HEK293 (cell line): ENCODE measurements around the gene MSANTD2.

Experiments used
- CTCF ChIA-PET: fragments of 350-600 bp; formaldehyde crosslinking; extraction: SDS; loops from one replicate; lab custom pipeline; 2021; ENCODE audit warnings: antibody characterized with exemption; lab: Yijun Ruan, JAX
- POLR2A ChIA-PET: fragments of 300-600 bp; formaldehyde crosslinking; extraction: SDS; loops from one replicate; lab custom pipeline; 2020; ENCODE audit warnings: antibody characterized with exemption, inconsistent platforms; lab: Yijun Ruan, JAX
- H3K27ac ChIP-seq: fragments of 200-500 bp; sonication (Bioruptor generic); 2 replicates; pipeline ENCODE4 v1.5.1; 2014; ENCODE audit warnings: low read depth, low read length, control low read depth, inconsistent platforms; ENCODE audit errors: extremely low read depth
- H3K36me3 ChIP-seq, 2 experiments: fragments of 200-500 bp in 1 of 2; sonication (Bioruptor generic) in 1 of 2; 1 replicate in 1 of 2; 2 replicates in 1 of 2; pipeline ENCODE4 v1.5.1; 2014 to 2017; ENCODE audit warnings: inconsistent platforms in 2 of 2, low read length in 2 of 2; ENCODE audit not compliant: control insufficient read depth in 2 of 2, insufficient read depth in 1 of 2
- H3K4me1 ChIP-seq: fragments of 200-500 bp; sonication (Bioruptor generic); 2 replicates; pipeline ENCODE4 v1.5.1; 2014; ENCODE audit warnings: mild to moderate bottlenecking, low read length, inconsistent platforms; ENCODE audit not compliant: control insufficient read depth, insufficient read depth
- H3K4me3 ChIP-seq: 2 replicates; pipeline ENCODE4 v1.5.1; 2011; ENCODE audit warnings: low read depth, mild to moderate bottlenecking, control low read depth, low read length, moderate library complexity
- H3K9me3 ChIP-seq: fragments of 200-500 bp; sonication (Bioruptor generic); 2 replicates; pipeline ENCODE4 v1.5.1; 2014; ENCODE audit warnings: low read depth, low read length, inconsistent platforms; ENCODE audit not compliant: control insufficient read depth, insufficient read depth
- CTCF ChIP-seq: fragments of 450-650 bp; formaldehyde crosslinking; IDR thresholded peaks from 2 replicates; pipeline ENCODE4 v1.5.1; 2016; ENCODE audit warnings: missing biosample characterization, missing genetic modification characterization
- EGR2 ChIP-seq: fragments of 450-650 bp; formaldehyde crosslinking; IDR thresholded peaks from 2 replicates; pipeline ENCODE4 v1.5.1; 2016; ENCODE audit warnings: low read depth, missing biosample characterization, missing genetic modification characterization
- GLIS2 ChIP-seq: fragments of 450-650 bp; formaldehyde crosslinking; IDR thresholded peaks from 2 replicates; pipeline ENCODE4 v1.5.1; 2016; ENCODE audit warnings: missing biosample characterization, missing genetic modification characterization
- PATZ1 ChIP-seq: fragments of 450-650 bp; formaldehyde crosslinking; IDR thresholded peaks from 2 replicates; pipeline ENCODE4 v1.5.1; 2016; ENCODE audit warnings: missing biosample characterization, missing genetic modification characterization
- SALL2 ChIP-seq: fragments of 450-650 bp; formaldehyde crosslinking; IDR thresholded peaks from 2 replicates; pipeline ENCODE4 v1.5.0; 2017; ENCODE audit warnings: missing biosample characterization, mild to moderate bottlenecking, missing genetic modification characterization, borderline replicate concordance
- TRIM28 ChIP-seq: IDR thresholded peaks from 2 replicates; pipeline ENCODE4 v1.6.1; 2011; ENCODE audit warnings: low read length, control low read depth, borderline replicate concordance
- YY2 ChIP-seq: fragments of 450-650 bp; formaldehyde crosslinking; IDR thresholded peaks from 2 replicates; pipeline ENCODE4 v1.5.1; 2016; ENCODE audit warnings: missing biosample characterization, missing genetic modification characterization
- ZBTB1 ChIP-seq: fragments of 450-650 bp; formaldehyde crosslinking; IDR thresholded peaks from 2 replicates; pipeline ENCODE4 v1.5.1; 2016; ENCODE audit warnings: missing biosample characterization, missing genetic modification characterization
- ZBTB10 ChIP-seq: fragments of 450-650 bp; formaldehyde crosslinking; IDR thresholded peaks from 2 replicates; pipeline ENCODE4 v1.5.1; 2016; ENCODE audit warnings: missing biosample characterization, missing genetic modification characterization
- ZBTB8A ChIP-seq: fragments of 450-650 bp; formaldehyde crosslinking; IDR thresholded peaks from 2 replicates; pipeline ENCODE4 v1.5.1; 2016; ENCODE audit warnings: missing biosample characterization, missing genetic modification characterization
- ZNF114 ChIP-seq: fragments of 450-650 bp; formaldehyde crosslinking; IDR thresholded peaks from 2 replicates; pipeline ENCODE4 v1.5.0; 2017; ENCODE audit warnings: missing biosample characterization, missing genetic modification characterization
- ZNF211 ChIP-seq: fragments of 450-650 bp; formaldehyde crosslinking; IDR thresholded peaks from 2 replicates; pipeline ENCODE4 v1.5.1; 2016; ENCODE audit warnings: low read depth, missing biosample characterization, missing genetic modification characterization
- ZNF23 ChIP-seq: fragments of 450-650 bp; formaldehyde crosslinking; IDR thresholded peaks from 2 replicates; pipeline ENCODE4 v1.5.1; 2016; ENCODE audit warnings: missing biosample characterization, missing genetic modification characterization, borderline replicate concordance
- ZNF362 ChIP-seq: fragments of 450-650 bp; formaldehyde crosslinking; IDR thresholded peaks from 2 replicates; pipeline ENCODE4 v1.5.1; 2016; ENCODE audit warnings: missing biosample characterization, missing genetic modification characterization
- ZNF37A ChIP-seq: fragments of 450-650 bp; IDR thresholded peaks from 2 replicates; pipeline ENCODE4 v1.5.1; 2018; ENCODE audit warnings: missing biosample characterization, missing genetic modification characterization
- ZNF423 ChIP-seq: fragments of 450-650 bp; formaldehyde crosslinking; IDR thresholded peaks from 2 replicates; pipeline ENCODE4 v1.5.1; 2016; ENCODE audit warnings: missing biosample characterization, missing genetic modification characterization
- ZNF48 ChIP-seq: fragments of 450-650 bp; formaldehyde crosslinking; IDR thresholded peaks from 2 replicates; pipeline ENCODE4 v1.5.1; 2016; ENCODE audit warnings: missing biosample characterization, missing genetic modification characterization
- ZNF549 ChIP-seq: fragments of 450-650 bp; IDR thresholded peaks from 2 replicates; pipeline ENCODE4 v1.5.1; 2018; ENCODE audit warnings: missing biosample characterization, missing genetic modification characterization, mild to moderate bottlenecking, inconsistent platforms, moderate library complexity
- ZNF585B ChIP-seq: fragments of 450-650 bp; formaldehyde crosslinking; IDR thresholded peaks from 2 replicates; pipeline ENCODE4 v1.5.1; 2016; ENCODE audit warnings: missing biosample characterization, missing genetic modification characterization
- ZNF600 ChIP-seq: fragments of 450-650 bp; formaldehyde crosslinking; IDR thresholded peaks from 2 replicates; pipeline ENCODE4 v1.5.1; 2016; ENCODE audit warnings: missing biosample characterization, missing genetic modification characterization
- ZNF654 ChIP-seq: fragments of 450-650 bp; formaldehyde crosslinking; IDR thresholded peaks from 2 replicates; pipeline ENCODE4 v1.5.1; 2016; ENCODE audit warnings: low read depth, missing biosample characterization, missing genetic modification characterization
- ZNF692 ChIP-seq: fragments of 450-650 bp; formaldehyde crosslinking; IDR thresholded peaks from 2 replicates; pipeline ENCODE4 v1.5.1; 2016; ENCODE audit warnings: missing biosample characterization, missing genetic modification characterization
- ZNF747 ChIP-seq: fragments of 450-650 bp; formaldehyde crosslinking; IDR thresholded peaks from 2 replicates; pipeline ENCODE4 v1.5.1; 2016; ENCODE audit warnings: missing biosample characterization, missing genetic modification characterization
- ZNF785 ChIP-seq: fragments of 450-650 bp; formaldehyde crosslinking; IDR thresholded peaks from 2 replicates; pipeline ENCODE4 v1.5.1; 2016; ENCODE audit warnings: missing biosample characterization, missing genetic modification characterization
- ZXDB ChIP-seq: fragments of 450-650 bp; formaldehyde crosslinking; IDR thresholded peaks from 2 replicates; pipeline ENCODE4 v1.5.1; 2016; ENCODE audit warnings: missing biosample characterization, missing genetic modification characterization

Gene MSANTD2

GRCh38 chr11:124768914-124769313, 31.3 kb downstream of the MSANTD2 start (continued):
- no peak for TF ChIP-seq ZBTB1 (tag by site-specific recombination)
- TF ChIP-seq ZNF114 = no peak
- no peak for TF ChIP-seq ZNF549 (tag by site-specific recombination)
- no peak for TF ChIP-seq ZNF785
- no peak for TF ChIP-seq ZNF585B (tag by site-specific recombination)
- TF ChIP-seq TRIM28 = no peak
- no peak for TF ChIP-seq ZBTB8A
- TF ChIP-seq ZNF423 (tag by site-specific recombination) = no peak

- Histone ChIP-seq H3K4me1 (no peaks in the 10 kb centered on the region), H3K27ac (no peak overlapping the region), H3K36me3 (peaks cover 0 to 37% of the 10 kb centered on the region in 2 experiments; a peak in 1 of 3 replicates), H3K9me3 (no peaks in the 10 kb centered on the region), H3K4me3 (no peak overlapping the region)
- ChIA-PET CTCF (interaction anchor here (0.7 to 4.3 kb wide), 8 partner anchors 9 to 127 kb away, joined by 3 to 42 read pairs (median 5); no protein-coding TSS in a partner anchor), POLR2A (no interaction called here)
- TF ChIP-seq ZNF747 (no peak), SALL2 (no peak), GLIS2 (no peak), YY2 (no peak), EGR2 (tag by site-specific recombination) (no peak), ZNF37A (tag by site-specific recombination) (no peak), ZNF48 (tag by site-specific recombination) (no peak), ZNF600 (tag by site-specific recombination) (no peak), ZBTB10 (tag by site-specific recombination) (no peak)
These were observed 34.0 kb downstream of the MSANTD2 start for GRCh38 chr11:124766156-124766555.

GRCh38 chr11:124763156-124763947, 36.9 kb downstream of the MSANTD2 start:
- Histone ChIP-seq H3K36me3 (peaks cover 0 to 23% of the 10 kb centered on the region in 2 experiments; a peak in 1 of 3 replicates), H3K27ac (no peak overlapping the region; the same call in 1 of the 2 replicates), H3K4me3 (peak overlapping the region; percentile 57), H3K4me1 (no peaks in the 10 kb centered on the region), H3K9me3 (no peaks in the 10 kb centered on the region)
- ChIA-PET POLR2A (interaction anchor here (0.6 to 2.6 kb wide), 8 partner anchors 10 to 90 kb away, joined by 3 to 14 read pairs (median 8); partner anchors contain the start of genes MSANTD2, SIAE and SPA17), CTCF (interaction anchor here (0.6 to 4.3 kb wide), 32 partner anchors 8 to 1430 kb away, joined by 3 to 42 read pairs (median 4); no protein-coding TSS in a partner anchor)
- TF ChIP-seq ZBTB8A (peak; percentile 59), ZNF362 (tag by site-specific recombination) (peak; percentile 94), ZXDB (tag by site-specific recombination) (0 out of 2 replicates have a peak, but pooled peaks have one; percentile 33), ZNF211 (tag by site-specific recombination) (no peak), ZNF692 (tag by site-specific recombination) (0 out of 2 replicates have a peak, but pooled peaks have one; percentile 16), PATZ1 (tag by site-specific recombination) (peak; percentile 49), CTCF (tag by site-specific recombination) (peak; percentile 49; the same call in 1 of the 2 replicates), ZNF23 (tag by site-specific recombination) (no peak), ZNF654 (peak; percentile 37)
